Right kidney (tissue), 1 donor: ENCODE results near the gene ZDHHC14.
"Not testable (repeated sequence)": the region's sequence is repeated elsewhere in the genome, so short reads cannot be mapped to it uniquely, and the experiment has no call there.

Experiments used
- DNase-seq: peaks from one replicate; pipeline ENCODE4 v3.0.0-alpha.2; 2016

Gene ZDHHC14

DNA sequence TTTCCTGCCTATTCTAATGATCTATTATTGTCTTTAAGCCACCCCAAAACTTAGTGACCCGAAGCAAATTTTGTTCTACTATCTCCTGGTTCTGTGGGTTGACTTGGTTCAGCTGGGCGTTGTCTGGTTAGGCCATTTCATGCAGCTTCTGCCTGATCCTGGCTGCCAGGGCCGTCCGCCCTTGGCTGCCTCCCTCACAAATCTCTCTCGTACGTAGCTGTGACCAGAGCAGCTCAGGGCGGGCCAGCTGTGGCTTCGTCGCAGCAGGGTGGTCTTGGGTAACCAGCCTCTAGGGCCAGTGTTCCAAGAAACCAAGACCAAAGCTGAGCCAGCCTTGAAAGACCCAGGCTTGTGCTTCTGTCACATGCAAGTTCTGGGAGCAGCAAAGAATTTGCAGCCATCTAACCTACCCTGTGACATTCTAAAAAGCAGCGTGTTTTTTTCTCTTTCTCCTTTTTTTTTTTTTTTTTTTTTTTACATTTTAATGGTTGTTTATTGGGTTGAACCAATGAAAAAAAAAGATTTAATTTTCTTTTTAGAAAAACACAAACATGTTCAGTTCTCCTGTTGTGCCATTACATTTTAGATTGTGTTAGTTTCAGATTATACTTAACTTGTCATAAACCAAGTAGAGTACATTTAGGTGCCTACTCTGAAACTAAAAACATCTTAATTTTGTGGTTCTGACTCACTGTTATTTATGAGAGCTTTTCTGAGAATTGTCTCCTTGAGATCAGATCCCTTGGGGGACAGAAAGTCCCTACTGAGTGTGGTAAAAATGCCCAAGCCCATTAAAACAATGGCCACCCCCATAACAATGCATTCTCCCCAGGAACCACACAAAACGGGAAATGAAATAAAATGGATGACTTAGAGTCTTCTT, 83.9 kb downstream of the ZDHHC14 start:
- no peak for DNase-seq

GRCh38 chr6:157466342-157466648, 85.3 kb downstream of the ZDHHC14 start:
- DNase-seq = no peak

DNA sequence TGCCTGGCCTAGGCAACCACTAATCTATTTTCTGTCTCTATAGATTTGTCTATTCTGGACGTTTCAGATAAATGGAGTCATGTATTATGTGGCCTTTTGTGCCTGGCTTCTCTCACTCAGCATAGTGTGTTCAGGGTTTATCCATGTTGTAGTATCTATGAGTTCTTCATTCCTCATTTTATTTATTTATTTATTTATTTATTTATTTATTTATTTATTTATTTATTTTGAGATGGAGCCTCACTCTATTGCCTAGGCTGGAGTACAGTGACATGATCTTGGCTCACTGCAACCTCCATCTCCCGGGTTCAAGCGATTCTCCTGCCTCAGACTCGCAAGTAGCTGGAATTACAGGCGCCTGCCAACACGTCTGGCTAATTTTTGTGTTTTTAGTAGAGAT, 86.3 kb downstream of the ZDHHC14 start:
- not testable (repeated sequence) for DNase-seq

GRCh38 chr6:157468054-157468453, 87.1 kb downstream of the ZDHHC14 start:
- no peak for DNase-seq

- no peak for DNase-seq
Measured at GRCh38 chr6:157468574-157468973, 87.6 kb downstream of the ZDHHC14 start.

- no peak for DNase-seq
Measured at GRCh38 chr6:157469378-157469777, 88.4 kb downstream of the ZDHHC14 start.

DNA sequence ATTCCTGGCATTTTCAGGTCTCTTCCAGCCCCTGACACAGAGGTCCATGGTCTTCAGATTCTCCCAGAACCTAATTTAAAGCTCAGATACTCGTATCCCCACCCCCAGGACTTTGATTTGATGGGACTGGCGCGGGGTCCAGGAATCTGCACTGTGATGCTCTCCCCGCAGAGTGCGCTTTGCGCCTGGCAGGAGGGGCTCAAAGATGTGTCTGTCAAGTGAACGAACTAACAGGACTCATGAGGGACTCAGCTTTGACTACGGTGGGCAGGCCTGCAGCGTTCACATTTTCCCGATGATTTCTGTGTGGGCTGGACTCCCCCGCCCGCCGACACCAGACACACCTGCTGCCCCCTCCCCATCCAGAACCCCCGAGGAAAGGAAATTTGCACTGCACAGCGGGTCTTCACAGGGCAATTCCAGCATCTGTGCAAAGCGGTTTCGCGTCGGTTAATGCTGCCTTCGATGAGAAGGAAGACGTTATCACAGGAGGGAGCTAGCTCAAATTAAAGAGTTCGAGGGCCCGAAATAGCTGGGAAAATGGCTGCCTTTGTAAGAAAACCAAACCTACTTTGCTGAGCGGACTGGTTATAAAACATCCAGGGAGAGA, 90.2 kb downstream of the ZDHHC14 start:
- no peak for DNase-seq

DNA sequence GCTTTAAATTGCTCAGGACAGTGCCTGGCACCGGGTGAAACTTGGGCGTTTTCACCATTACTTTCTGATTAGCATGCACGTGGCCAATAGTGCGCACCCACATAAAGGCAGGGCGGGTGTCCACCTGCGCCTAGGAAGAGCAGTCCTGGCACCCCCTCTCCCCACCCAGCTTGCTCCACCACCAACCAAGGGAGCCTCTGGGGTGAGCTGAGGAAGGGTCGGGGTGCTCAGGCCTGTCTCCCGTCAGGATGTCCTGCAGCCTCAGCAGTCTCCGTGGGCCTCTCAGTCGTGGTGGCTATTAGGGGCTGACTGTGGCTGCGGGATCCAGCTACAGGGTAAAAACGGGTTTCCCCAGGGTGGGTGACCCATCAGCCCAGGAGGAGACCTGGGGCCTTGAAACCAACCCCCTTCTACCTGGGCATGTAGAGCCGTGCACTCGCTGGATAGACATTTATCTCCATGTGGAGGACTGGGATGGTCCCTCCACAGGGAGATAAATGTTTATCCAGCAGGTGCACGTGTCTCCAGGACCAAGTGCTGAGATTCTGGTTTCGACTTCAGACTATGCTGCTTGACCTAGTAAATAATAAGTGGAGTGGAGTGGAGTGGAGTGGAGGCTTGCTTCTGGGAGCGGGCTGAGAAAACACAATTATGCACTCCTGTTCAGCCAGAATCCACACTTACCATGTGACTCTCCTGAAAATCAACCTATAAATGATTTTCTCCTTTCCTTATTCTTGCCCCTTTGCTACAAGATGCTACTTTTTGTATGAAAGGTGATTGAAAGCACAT, 91.1 kb downstream of the ZDHHC14 start:
- DNase-seq = no peak

- DNase-seq = no peak
Measured at GRCh38 chr6:157476797-157477196, 95.8 kb downstream of the ZDHHC14 start.

DNA sequence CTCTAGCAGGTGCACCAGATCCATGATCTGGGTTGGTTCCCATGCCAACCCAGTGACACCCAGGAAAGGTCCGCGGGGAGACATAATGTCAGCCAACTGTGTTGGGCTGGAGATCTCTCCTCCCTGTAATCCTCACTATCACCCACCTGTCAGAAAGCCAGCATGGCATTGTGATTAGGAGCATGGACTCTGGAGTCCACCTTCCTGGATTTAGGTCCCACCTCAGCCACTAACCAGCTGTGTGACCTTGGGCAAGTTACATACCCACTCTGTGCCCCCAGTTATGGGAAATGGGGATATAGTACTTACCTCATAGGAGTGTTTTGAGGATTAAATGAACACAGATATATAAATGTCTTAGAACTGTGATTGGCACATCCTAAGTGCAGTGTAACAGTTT, 97.9 kb downstream of the ZDHHC14 start:
- no peak for DNase-seq

GRCh38 chr6:157479464-157480303, 98.7 kb downstream of the ZDHHC14 start:
- no peak for DNase-seq

DNA sequence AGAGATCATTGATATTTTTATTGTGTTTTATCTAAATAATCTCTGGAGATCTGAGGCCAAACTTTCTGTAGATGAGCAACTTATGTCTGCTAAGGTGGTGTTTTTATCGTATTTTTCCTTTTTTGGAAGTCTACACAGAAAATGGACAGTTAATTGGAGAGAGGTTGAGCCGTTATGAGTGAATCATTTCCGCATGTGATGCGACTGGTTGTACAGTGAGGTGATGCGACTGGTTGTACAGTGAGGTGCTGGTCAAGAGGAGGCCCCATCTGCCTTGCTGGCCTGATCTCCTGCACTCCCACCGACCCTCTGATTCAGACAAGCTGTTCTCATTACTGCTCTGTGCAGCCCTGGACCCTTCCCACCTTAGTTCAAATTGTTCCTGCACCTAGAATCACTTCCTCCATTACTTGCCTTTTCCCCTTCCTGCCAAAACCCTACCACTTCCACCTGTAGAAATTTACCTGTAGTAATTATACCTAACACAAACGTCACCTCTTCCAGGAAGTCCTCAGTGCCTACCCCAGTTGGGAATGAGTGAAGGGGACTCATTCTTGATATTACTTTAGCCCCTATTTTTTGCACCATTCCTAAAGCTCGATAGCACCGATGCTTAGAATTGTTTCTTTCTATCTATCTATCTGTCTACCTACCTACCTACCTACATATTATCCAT, 100.3 kb downstream of the ZDHHC14 start:
- no peak for DNase-seq

GRCh38 chr6:157481865-157482249, 100.9 kb downstream of the ZDHHC14 start:
- DNase-seq = no peak

- DNase-seq = no peak
Measured at GRCh38 chr6:157483770-157484169, 102.8 kb downstream of the ZDHHC14 start.

- no peak for DNase-seq
Measured at GRCh38 chr6:157484181-157484580, 103.2 kb downstream of the ZDHHC14 start.

- no peak for DNase-seq
Measured at GRCh38 chr6:157486572-157486971, 105.6 kb downstream of the ZDHHC14 start.

GRCh38 chr6:157487110-157487773, 106.3 kb downstream of the ZDHHC14 start:
- no peak for DNase-seq

DNA sequence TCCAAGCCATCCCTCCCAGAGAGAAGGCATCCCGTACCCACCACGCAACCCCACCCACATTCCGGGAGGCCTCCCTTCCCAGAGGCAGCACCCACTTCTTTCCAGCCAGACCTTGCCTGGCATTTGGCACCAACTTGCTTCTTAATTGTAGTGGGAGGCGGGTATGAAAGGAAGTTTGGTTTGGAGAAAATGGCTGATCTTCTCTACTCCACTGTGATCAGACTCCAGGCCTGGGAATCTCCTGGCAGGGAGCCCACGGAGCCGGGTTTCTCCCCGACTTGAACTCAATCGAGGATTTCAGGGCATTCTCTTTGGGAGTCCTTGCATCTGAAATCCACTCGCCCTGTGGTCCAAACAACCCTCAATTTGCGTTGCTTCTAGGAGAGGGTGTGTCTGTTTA, 107.1 kb downstream of the ZDHHC14 start:
- no peak for DNase-seq

- no peak for DNase-seq
Measured at GRCh38 chr6:157488716-157489118, 107.7 kb downstream of the ZDHHC14 start.

DNA sequence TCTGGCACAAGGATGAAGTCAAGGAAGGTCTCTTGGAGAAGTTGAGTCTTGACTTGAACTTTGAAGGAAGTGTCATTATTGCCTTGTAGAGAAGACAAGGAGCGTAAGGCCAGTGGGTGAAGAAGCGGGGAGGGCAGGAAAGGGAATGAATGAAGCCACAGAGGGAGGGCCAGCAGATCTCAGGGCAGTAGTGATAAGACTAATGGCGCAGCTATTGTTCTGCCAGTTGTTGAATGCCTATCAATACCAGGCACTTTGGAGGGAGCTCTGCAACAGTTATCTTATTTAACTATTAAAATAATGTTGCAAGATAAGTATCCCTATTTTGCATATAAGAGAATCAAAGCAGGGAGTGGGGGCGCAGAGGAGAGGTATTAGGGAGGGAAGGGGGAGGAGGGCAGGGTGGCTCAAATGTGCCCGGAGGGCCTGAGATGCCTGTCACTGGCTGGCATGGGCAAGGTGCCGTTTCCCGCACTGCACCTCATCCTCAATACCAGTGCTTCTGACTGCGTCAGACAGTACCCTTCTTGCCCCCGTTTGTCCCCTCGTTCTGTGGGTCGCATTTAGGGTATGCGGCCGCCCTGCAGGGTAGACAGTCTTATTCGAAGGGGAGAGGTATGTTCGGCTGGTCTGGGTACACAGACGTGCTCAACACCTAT, 109.8 kb downstream of the ZDHHC14 start:
- no peak for DNase-seq
